SK-N-SH (cell line): ENCODE results near the gene C11orf68.

Experiments used
- CTCF ChIP-seq: fragments of 200-600 bp; sonication (generic); IDR thresholded peaks from 2 replicates; pipeline ENCODE4 v1.6.1; 2017; ENCODE audit warnings: antibody characterized with exemption, mild to moderate bottlenecking, moderate library complexity
- EP300 ChIP-seq, 2 experiments: IDR thresholded peaks; 2 replicates each; pipeline versions ENCODE4 v1.4.0 to v1.6.1; 2012; ENCODE audit warnings: borderline replicate concordance in 1 of 2, low read depth in 1 of 2, low read length in 1 of 2
- EZH2phosphoT487 ChIP-seq: fragments of 200-600 bp; sonication (generic); IDR thresholded peaks from 2 replicates; pipeline ENCODE4 v1.6.1; 2017; ENCODE audit warnings: low read depth, mixed run types, mild to moderate bottlenecking, antibody characterized with exemption, moderate library complexity, borderline replicate concordance
- GABPA ChIP-seq: IDR thresholded peaks from 2 replicates; pipeline ENCODE4 v1.4.0; 2012; ENCODE audit warnings: low read depth, mild to moderate bottlenecking
- NRF1 ChIP-seq: IDR thresholded peaks from 2 replicates; pipeline ENCODE4 v1.6.1; 2012; ENCODE audit warnings: low read depth, mild to moderate bottlenecking, low read length
- REST ChIP-seq: IDR thresholded peaks from 2 replicates; pipeline ENCODE4 v1.6.1; 2012; ENCODE audit warnings: mild to moderate bottlenecking, low read depth, low read length, moderate library complexity
- RFX5 ChIP-seq: IDR thresholded peaks from 2 replicates; pipeline ENCODE4 v1.6.1; 2012; ENCODE audit warnings: mild to moderate bottlenecking, improper control_type of control experiment, low read length
- RXRA ChIP-seq: IDR thresholded peaks from 2 replicates; pipeline ENCODE4 v1.4.0; 2012; ENCODE audit warnings: low read depth, mild to moderate bottlenecking, borderline replicate concordance
- SIN3A ChIP-seq: IDR thresholded peaks from 2 replicates; pipeline ENCODE4 v1.6.1; 2012; ENCODE audit warnings: low read depth, mild to moderate bottlenecking, low read length, moderate library complexity, borderline replicate concordance
- TEAD4 ChIP-seq: IDR thresholded peaks from 2 replicates; pipeline ENCODE4 v1.4.0; 2012; ENCODE audit warnings: mild to moderate bottlenecking, borderline replicate concordance; ENCODE audit not compliant: insufficient read depth
- USF2 ChIP-seq: fragments of 150-350 bp; IDR thresholded peaks from 2 replicates; pipeline ENCODE4 v1.6.1; 2017; ENCODE audit warnings: antibody characterized with exemption, low read length, low read depth, borderline replicate concordance

GRCh38 chr11:65911682-65912568 is 6.9 kb downstream of the C11orf68 start:
- 0 out of 2 replicates have a peak, but pooled peaks have one; percentile 7 for TF ChIP-seq RXRA
- no peak for TF ChIP-seq EZH2phosphoT487
- peak; percentile 51 for TF ChIP-seq CTCF
- peak; percentile 50 for TF ChIP-seq GABPA
- TF ChIP-seq RFX5 = no peak
- TF ChIP-seq TEAD4 = no peak
- 0 out of 2 replicates have a peak, but pooled peaks have one; percentile 44 for TF ChIP-seq SIN3A
- peak; percentile 64; the same call in 1 of the 2 replicates for TF ChIP-seq REST
- no peak for TF ChIP-seq USF2
- no peak for TF ChIP-seq NRF1
- peak in 1 of 2 experiments; percentile 43; a peak in 1 of 4 replicates for TF ChIP-seq EP300 (IDR thresholded peaks at IDR 0.05; ENCODE audit: borderline replicate concordance in 1 of 2, low read depth in 1 of 2, low read length in 1 of 2)
